HT-29 (cell line): Measurements from ENCODE around the gene ATRIP. TPM values are rescaled to one million over a fixed set of nuclear protein-coding genes. Genes with fewer than 3 reads are reported as not detected.

Experiments used
- DNase-seq: peaks from one replicate; pipeline ENCODE4 v3.0.0-alpha.2; 2015; ENCODE audit warnings: low spot score
- total RNA-seq: library from RNA; depleted of rRNA; stranded (reverse); fragments of >200 nt; shearing (Covaris generic); gene quantifications from 2 replicates; pipeline ENCODE4 v1.2.3, GENCODE V29; 2014; rRNA removed

The ATRIP gene
- total RNA-seq, 1 experiment from 2014 or later: 7.7 TPM

DNA sequence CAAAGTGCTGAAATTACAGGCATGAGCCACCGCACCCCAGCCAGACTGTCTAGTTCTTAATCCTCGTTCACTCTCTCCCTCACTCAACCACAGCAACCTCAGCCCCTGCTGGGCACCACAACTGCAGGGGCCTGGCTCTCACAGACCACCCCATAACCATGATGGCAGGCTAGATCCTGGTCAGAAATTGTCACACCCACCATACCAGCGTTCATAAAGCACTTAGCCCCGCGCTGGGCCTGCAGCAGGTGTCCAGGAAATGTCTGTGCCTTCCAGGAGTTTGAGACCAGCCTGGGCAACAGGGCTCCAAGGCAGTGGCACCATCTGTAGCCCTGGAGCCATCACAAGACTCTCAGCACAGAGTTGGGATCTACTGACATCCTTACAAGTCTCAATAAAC lies 55.6 kb downstream of the ATRIP start:
- DNase-seq: no peak

DNA sequence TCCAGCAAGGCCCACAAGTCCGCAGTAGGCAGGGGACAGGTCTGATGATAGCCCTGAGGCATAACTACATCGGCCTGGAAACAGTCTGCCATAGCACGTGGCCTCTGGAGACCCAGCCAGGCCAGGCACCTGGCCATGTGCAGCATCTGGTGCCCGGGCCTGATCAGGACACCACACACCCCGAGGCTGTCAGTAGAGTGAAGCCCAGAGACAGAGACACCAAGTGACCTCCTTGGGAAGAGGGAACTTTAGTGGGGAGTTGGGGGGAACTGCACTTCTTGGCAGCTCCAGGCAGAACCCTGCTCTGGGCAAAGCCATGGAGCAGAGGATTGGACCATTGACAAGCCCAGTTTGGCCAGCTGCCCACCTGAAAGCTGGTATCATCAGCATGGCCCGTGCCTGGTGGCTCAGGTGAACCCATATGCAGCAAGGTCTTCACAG lies 56.2 kb downstream of the ATRIP start:
- no peak for DNase-seq

DNA sequence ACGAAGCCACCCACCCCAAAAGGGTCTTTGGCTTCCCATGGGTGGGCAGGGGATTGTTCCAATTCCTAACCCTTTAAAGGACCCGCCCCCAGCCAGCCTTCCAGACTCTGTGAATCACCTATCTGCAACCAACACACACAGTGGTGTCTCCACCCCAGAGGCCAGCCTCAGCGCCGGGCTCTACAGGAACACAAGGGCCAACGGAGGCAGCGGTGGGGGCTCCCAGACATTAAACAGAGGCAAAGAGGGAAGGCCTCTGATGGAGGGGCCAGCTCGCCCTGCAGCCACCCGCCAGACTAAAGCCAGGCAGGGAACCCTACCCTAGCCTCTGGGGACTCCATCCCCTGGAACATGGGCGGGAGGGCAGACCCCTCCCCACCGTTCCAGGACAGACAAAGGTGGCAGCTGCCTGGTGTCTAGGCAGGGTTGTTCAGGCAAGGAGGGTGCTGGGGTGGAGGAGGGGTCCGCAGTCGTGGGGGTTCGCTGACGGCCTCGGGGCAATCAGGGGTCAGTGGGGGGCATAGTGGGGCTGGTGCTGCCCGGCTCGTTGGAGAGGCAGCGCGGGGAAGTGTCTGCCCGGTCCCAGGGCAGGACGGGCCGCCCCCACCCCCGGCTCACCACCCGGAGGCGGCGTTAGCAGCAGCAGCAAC lies 57.0 kb downstream of the ATRIP start:
- DNase-seq: no peak

DNA sequence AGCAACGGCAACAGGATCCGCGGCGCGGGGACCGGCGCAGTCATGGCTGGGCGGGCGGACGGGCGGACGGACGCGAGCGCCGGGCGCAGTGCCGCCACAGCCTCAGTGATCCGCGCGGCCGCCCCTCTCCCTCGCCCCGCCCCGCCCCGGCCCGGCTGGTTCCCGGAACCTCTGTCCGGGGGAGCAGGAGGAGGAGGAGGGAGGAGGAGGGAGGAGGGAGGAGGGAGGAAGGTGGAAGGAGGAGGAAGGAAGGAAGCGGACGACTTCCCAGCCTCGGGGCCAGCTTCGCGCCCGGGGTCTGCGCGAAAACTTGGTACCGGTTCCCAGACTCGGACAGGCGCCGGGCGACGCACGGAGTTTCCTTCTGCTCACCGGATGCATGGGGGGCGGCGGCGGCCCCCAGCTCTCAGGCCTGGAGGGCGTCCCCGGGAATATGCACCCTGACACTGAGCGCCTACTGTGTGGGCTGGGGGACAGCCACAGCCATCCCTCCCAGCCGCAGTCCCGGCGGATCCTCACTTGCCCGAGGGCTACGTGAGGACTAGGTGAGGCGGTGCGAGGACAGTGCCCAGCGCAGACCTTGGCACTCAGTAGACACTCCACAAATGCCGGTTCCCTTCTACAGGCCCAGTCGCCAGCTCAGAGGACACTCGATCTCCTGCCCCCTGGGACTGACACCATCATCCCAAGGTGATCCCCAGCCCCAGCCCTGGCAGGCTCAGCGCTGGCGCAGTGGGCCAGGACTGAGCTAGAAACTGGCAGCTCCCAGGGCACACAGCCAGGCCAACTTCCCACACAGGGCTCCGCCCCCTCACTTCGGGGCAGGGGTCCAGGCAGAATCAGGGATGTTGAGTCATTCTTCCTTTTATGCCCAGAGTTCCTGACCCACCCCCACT lies 57.8 kb downstream of the ATRIP start, which contains the start of gene SHISA5:
Gene SHISA5, minus strand, starts transcription at position 124 of the 896 bp plus-strand sequence. Its CDS starts 80 bp downstream, at position 44.
- DNase-seq: no peak

DNA sequence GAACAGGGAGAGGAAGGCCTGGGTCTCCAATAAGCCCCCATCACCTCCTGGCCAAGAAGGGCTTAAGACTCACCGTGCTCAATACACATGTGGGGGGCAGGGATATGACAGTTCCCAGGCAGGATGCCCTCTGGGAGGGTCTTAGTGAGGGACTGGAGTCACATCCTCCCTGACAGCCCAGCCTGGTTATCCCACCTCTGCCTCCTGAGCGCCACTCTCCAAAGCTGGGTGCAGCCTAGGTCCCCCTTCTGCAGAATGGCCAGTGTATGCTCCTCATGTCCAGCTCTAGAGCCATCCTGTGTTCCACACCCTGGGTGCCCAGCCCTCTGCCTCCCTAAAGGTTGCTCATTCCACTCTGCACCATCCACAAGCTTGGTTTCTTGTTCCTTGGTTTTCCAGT lies 58.6 kb downstream of the ATRIP start:
- DNase-seq: no peak

DNA sequence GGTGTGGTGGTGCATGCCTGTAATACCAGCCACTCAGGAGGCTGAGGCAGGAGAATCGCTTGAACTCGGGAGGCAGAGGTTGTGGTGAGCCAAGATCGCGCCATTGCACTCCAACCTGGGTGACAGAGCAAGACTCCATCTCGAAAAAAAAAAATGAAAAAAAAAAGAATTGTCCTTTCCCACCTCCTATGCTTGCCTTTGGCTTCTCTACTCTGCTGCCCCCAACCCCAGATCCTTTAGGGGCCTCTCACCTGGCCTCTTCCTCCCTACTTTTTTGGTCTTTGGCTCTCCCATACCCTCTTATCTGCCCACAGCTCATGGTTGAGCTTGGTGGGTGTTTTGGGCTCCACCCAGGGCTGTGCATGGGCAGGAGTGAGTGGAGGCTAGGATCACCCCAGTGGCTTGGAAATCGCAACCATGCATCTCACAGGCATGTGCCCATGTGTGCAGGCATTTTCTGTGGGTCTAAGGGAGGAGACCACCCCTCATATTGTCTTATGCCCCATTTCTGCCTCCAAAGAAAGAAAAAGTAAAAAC lies 59.5 kb downstream of the ATRIP start:
- DNase-seq: no peak

DNA sequence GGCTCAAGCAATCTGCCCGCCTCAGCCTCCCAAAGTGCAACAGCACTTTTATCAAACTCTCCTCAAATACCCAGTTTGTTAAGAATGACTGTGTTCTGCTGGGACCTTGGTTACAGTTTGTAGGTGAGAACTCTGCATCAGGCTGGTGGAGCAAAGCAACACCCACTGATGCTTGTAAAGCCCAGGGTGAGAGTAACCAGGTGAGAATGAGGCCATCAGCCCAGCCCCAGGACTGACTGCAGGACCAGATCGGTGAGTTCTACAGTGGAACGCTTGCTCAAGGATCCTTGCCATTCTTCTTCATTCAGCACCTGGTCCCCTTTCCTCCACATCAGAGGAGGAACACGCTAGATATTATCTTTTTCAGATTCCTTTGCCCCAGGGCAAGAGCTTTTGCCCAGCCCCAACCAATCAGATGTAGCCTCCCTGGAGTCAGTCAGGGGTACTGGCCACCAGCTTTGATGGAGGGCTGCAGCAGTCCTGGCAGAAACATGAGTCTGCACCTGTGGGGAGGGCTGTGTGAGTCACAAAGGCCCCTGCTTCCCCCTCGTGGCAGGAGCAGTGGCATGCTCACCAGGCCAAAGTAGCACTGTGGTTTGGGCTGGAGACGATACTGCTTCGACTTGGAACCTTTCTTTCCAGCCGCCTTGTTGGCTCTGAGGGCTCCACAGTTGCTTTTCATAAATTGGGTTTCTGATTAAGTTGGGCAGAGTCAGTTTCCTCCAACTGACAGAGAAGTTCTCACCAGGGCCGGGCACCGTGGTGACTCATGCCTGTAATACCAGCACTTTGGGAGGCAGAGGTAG lies 60.9 kb downstream of the ATRIP start:
- DNase-seq: peak; percentile 81

DNA sequence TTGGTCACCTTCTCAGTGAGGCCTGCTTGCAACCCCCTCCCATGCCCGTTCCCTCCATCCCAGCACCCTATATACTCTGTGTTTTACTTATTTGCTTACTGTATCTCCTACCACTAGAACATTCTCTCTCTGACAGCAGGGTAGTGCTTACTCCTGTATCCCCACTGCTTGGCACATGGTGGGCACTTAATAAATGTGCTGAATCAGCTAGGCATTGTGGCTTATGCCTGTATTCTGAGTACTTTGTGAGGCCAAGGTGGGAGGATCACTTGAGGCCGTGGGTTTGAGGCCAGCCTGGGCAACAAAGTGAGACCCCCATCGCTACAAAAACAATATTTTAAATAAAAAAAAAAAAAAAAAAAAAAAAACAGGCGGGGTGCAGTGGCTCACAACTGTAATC lies 65.0 kb downstream of the ATRIP start:
- DNase-seq: no peak

DNA sequence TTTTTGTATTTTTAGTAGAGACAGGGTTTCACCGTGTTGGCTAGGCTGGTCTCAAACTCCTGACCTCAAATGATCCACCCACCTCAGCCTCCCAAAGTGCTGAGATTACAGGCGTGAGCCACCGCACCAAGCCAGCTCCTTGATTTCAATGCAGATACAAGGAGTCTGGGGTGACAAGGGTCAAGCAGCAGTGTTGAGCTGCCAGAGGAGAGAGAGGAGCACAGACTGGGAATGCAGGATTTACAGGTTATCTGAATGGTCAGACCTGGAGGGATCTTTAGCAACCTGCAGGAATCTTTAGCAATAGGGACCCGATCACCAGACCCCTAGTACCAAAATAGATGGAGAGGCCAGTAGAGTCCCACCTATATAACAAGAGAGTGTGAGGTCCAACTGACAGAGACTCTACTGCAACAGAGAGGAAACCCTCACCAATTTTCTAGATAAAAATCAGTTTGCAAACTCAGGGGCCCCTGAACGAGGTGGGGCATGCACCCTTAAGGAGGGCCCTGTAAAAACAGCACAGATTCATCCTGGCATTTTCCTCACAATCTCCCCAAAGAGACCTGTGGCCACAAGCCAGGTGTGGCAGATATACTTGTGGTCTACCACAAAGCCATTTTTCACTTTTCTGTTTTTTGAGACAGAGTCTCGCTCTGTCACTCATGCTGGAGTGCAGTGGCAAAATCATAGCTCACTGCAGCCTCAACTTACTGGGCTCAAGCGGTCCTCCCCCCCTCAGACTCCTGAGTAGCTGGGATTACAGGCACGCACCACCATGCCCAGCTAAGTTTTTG lies 68.1 kb downstream of the ATRIP start:
- DNase-seq: no peak

Other genes starting within 250 kb of the ATRIP start
- not detected in 2 replicates for gene CAMP, start 223.2 kb upstream of the ATRIP start, total RNA-seq
- gene ZNF589, start 205.6 kb upstream of the ATRIP start, total RNA-seq: 3.4 and 4.4 TPM in 2 replicates
- gene NME6, start 145.4 kb upstream of the ATRIP start, total RNA-seq: 18.1 and 37.3 TPM in 2 replicates
- gene SPINK8, start 113.1 kb upstream of the ATRIP start, total RNA-seq: not detected in 2 replicates
- not detected in 2 replicates for gene FBXW12, start 74.5 kb upstream of the ATRIP start, total RNA-seq
- 194 and 209 TPM in 2 replicates for gene PLXNB1, start 16.7 kb upstream of the ATRIP start, total RNA-seq
- gene CCDC51, start 6.6 kb upstream of the ATRIP start, total RNA-seq: 19.1 and 24.3 TPM in 2 replicates
- gene TMA7, start 6.5 kb upstream of the ATRIP start, total RNA-seq: 173 and 180 TPM in 2 replicates
- 83.6 and 85.4 TPM in 2 replicates for gene SHISA5, start 57.4 kb downstream of the ATRIP start, total RNA-seq
- gene PFKFB4, start 110.1 kb downstream of the ATRIP start, total RNA-seq: 2.0 and 5.0 TPM in 2 replicates
- gene UCN2, start 117.0 kb downstream of the ATRIP start, total RNA-seq: not detected in 2 replicates
- gene COL7A1, start 148.6 kb downstream of the ATRIP start, total RNA-seq: 0.10 and 0.31 TPM in 2 replicates
- gene UQCRC1, start 162.9 kb downstream of the ATRIP start, total RNA-seq: 210 and 212 TPM in 2 replicates
- not detected in 2 replicates for gene TMEM89, start 175.0 kb downstream of the ATRIP start, total RNA-seq
- gene SLC26A6, start 188.7 kb downstream of the ATRIP start, total RNA-seq: 28.3 and 32.1 TPM in 2 replicates
- gene CELSR3, start 216.1 kb downstream of the ATRIP start, total RNA-seq: 9.9 and 12.5 TPM in 2 replicates
- gene NCKIPSD, start 239.2 kb downstream of the ATRIP start, total RNA-seq: 33.8 and 42.8 TPM in 2 replicates